Keratinocyte (primary cell): ENCODE measurements around the gene SUN2. TPM values are rescaled to one million over a fixed set of nuclear protein-coding genes. Genes with fewer than 3 reads are reported as not detected.
A peak's percentile ranks its signal among the peaks of the same experiment; 100 is the strongest.

Experiments used
- DNase-seq: peaks from one replicate; pipeline ENCODE4 v3.0.0-alpha.2; 2011; ENCODE audit warnings: low read depth, missing footprints, low spot score
- FAIRE-seq: peaks from 2 replicates; lab custom pipeline; 2011; peaks lifted over from hg19 to GRCh38; lab: Jason Lieb, UNC
- H2AFZ ChIP-seq: 2 replicates; pipeline ENCODE4 v1.6.0; 2012; ENCODE audit warnings: low read length, control low read depth, inconsistent platforms; ENCODE audit not compliant: control insufficient read depth
- H3K27ac ChIP-seq: 2 replicates; pipeline ENCODE4 v1.5.1; 2011; ENCODE audit warnings: low read length; ENCODE audit not compliant: control insufficient read depth, insufficient read depth
- H3K27me3 ChIP-seq: 3 replicates; pipeline ENCODE4 v1.6.0; 2011; ENCODE audit warnings: low read length; ENCODE audit not compliant: control insufficient read depth, insufficient read depth; ENCODE audit errors: extremely low read depth
- H3K36me3 ChIP-seq, 2 experiments: 2 replicates in 1 of 2; 3 replicates in 1 of 2; pipeline ENCODE4 v1.5.1; 2011; ENCODE audit warnings: low read length in 2 of 2, mild to moderate bottlenecking in 1 of 2; ENCODE audit not compliant: control insufficient read depth in 2 of 2, insufficient read depth in 2 of 2; ENCODE audit errors: extremely low read depth in 1 of 2
- H3K4me1 ChIP-seq: 3 replicates; pipeline ENCODE4 v1.5.1; 2011; ENCODE audit warnings: low read length; ENCODE audit not compliant: control insufficient read depth, insufficient read depth; ENCODE audit errors: extremely low read depth
- H3K4me2 ChIP-seq: 3 replicates; pipeline ENCODE4 v1.6.0; 2011; ENCODE audit warnings: low read depth, low read length; ENCODE audit not compliant: control insufficient read depth, insufficient read depth; ENCODE audit errors: extremely low read depth
- H3K4me3 ChIP-seq, 3 experiments: fragments of 200-600 bp in 1 of 3; sonication (generic) in 1 of 3; 2 replicates in 2 of 3; 3 replicates in 1 of 3; pipeline ENCODE4 v1.5.1; 2011 to 2016; ENCODE audit warnings: low read length in 3 of 3, mild to moderate bottlenecking in 3 of 3, control low read depth in 2 of 3, inconsistent platforms in 1 of 3, low read depth in 1 of 3, mixed read lengths in 1 of 3, mixed run types in 1 of 3, moderate library complexity in 1 of 3; ENCODE audit not compliant: control insufficient read depth in 2 of 3, insufficient read depth in 2 of 3; ENCODE audit errors: extremely low read depth in 1 of 3
- H3K79me2 ChIP-seq: 2 replicates; pipeline ENCODE4 v1.6.0; 2012; ENCODE audit warnings: low read length; ENCODE audit not compliant: control insufficient read depth, insufficient read depth
- H3K9ac ChIP-seq: 3 replicates; pipeline ENCODE4 v1.6.0; 2011; ENCODE audit warnings: low read length; ENCODE audit not compliant: control insufficient read depth, insufficient read depth; ENCODE audit errors: extremely low read depth
- H3K9me1 ChIP-seq: 3 replicates; pipeline ENCODE4 v1.6.0; 2011; ENCODE audit warnings: low read length; ENCODE audit not compliant: control insufficient read depth, insufficient read depth; ENCODE audit errors: extremely low read depth
- H3K9me3 ChIP-seq: 2 replicates; pipeline ENCODE4 v1.5.1; 2012; ENCODE audit warnings: low read depth, low read length; ENCODE audit not compliant: control insufficient read depth
- H4K20me1 ChIP-seq: 3 replicates; pipeline ENCODE4 v1.6.0; 2011; ENCODE audit warnings: low read length; ENCODE audit not compliant: control insufficient read depth, insufficient read depth; ENCODE audit errors: extremely low read depth
- EZH2 ChIP-seq: IDR thresholded peaks from one replicate; pipeline ENCODE4 v1.6.1; 2012; ENCODE audit warnings: inconsistent platforms, mild to moderate bottlenecking, low read length, moderate library complexity
- dilution Hi-C: fragments of 300-500 bp; cut with MboI; formaldehyde crosslinking; loops from one replicate; pipeline ENCODE4 v1.7.0; 2020; ENCODE audit warnings: low sequenced_read_pairs; ENCODE audit not compliant: extremely low pct_ligation_motif_present
- polyA plus RNA-seq, 5 experiments: library from polyadenylated mRNA; depleted of rRNA in 3 of 5; stranded (reverse) in 3 of 5; stranded (forward) in 1 of 5; unstranded in 1 of 5; fragments of >200 nt; gene quantifications; 1 replicate in 1 of 5; 2 replicates in 3 of 5; 3 replicates in 1 of 5; pipeline versions ENCODE4 v1.2.1 to v1.2.3, GENCODE V29; 2011 to 2012; ENCODE audit warnings: missing spikeins in 2 of 5, low read depth in 1 of 5, low replicate concordance in 1 of 5
- TF ChIP-seq, protein P1 (sequence below), 3 experiments: IDR thresholded peaks in 1 of 3; conservative IDR thresholded peaks in 1 of 3; optimal IDR thresholded peaks in 1 of 3; 2 replicates in 2 of 3; 3 replicates in 1 of 3; pipeline versions ENCODE3 to v1.5.1; 2011; ENCODE audit warnings: low read length in 3 of 3, mild to moderate bottlenecking in 3 of 3, moderate library complexity in 2 of 3, control low read depth in 1 of 3, inconsistent platforms in 1 of 3; ENCODE audit not compliant: insufficient read depth in 2 of 3; ENCODE audit errors: extremely low read depth in 1 of 3

Gene SUN2
- polyA plus RNA-seq, 1 donor (not counting 4 experiments of a cell fraction or from before 2014, with no cell fraction given): 15.9 TPM

DNA sequence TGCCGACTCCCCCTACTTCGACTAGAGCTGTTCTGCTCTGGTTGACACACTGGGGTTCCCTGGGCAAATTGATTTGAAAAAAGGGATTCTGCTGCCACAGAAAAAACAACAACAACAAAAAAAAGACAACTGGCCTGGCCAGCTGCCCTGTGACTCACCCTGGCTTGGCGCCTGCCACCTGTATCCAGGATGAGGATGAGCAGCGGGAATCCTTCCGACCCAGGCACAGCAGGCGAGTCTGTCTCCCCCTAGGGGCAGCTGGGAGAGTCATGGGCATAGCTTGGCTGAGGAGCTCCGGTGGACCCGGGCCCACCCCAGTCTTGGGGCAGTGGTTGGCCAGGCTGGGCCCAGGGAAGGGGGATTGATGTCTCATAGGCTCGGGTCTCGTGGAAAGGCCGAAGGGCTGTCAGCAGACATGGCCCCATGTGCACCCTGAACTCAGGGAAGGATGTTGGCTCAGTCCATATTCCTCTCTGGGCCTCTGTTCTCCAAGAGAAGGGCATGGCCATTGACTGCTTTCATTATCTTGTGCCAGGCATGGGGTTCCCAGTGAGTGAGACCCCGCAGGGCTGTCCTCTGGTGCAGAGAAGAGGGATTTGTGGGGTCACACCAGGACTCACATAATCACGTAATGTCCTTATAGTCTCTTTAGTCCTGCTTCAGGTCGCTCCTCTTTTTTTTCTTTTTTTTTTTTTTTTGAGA is 10.4 kb upstream of the SUN2 start:
- FAIRE-seq (peak; percentile 66), DNase-seq (no peak)
- Histone ChIP-seq H3K9me1 (no peaks in the 10 kb centered on the region), H3K4me1 (no peaks in the 10 kb centered on the region), H3K9ac (no peak overlapping the region), H3K36me3 (no peaks in the 10 kb centered on the region), H3K9me3 (no peaks in the 10 kb centered on the region), H2AFZ (no peak overlapping the region), H3K27ac (no peak overlapping the region), H3K4me2 (no peak overlapping the region), H3K4me3 (no peak overlapping the region), H3K27me3 (peaks cover 11% of the 10 kb centered on the region), H4K20me1 (peaks cover 4% of the 10 kb centered on the region), H3K79me2 (no peaks in the 10 kb centered on the region)
- TF ChIP-seq, protein P1, sequence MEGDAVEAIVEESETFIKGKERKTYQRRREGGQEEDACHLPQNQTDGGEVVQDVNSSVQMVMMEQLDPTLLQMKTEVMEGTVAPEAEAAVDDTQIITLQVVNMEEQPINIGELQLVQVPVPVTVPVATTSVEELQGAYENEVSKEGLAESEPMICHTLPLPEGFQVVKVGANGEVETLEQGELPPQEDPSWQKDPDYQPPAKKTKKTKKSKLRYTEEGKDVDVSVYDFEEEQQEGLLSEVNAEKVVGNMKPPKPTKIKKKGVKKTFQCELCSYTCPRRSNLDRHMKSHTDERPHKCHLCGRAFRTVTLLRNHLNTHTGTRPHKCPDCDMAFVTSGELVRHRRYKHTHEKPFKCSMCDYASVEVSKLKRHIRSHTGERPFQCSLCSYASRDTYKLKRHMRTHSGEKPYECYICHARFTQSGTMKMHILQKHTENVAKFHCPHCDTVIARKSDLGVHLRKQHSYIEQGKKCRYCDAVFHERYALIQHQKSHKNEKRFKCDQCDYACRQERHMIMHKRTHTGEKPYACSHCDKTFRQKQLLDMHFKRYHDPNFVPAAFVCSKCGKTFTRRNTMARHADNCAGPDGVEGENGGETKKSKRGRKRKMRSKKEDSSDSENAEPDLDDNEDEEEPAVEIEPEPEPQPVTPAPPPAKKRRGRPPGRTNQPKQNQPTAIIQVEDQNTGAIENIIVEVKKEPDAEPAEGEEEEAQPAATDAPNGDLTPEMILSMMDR (optimal IDR thresholded peaks at IDR 0.05 in 1 of 3, IDR thresholded peaks at IDR 0.05 in 1 of 3, conservative IDR thresholded peaks at IDR 0.05 in 1 of 3; ENCODE audit: extremely low read depth in 1 of 3, insufficient read depth in 2 of 3, low read length in 3 of 3): peak; percentile 95 to 98 (median 96)
- no peak for TF ChIP-seq EZH2
- dilution Hi-C loops: no loop called here

DNA sequence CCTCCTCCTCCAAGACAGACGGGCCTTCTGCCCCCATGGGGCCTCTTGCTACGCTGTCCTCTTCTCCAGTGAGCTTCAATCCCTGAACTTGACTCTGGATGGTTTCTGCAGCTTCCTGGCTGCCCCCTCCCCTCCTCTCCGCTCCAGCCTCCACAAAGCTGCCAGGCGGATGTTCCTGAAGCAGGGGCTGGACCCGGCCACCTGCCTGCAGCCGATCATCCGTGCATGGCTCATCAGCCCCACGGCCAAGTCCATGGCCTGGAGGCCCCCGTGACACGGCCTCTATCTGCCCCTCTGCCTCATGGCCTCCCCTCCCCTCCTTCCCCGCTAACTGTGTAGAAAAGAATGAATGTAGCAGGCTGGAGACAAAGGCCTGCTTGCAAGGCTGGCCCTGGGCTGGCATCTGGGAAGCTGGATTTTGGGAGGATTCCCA is 6.8 kb upstream of the SUN2 start:
- dilution Hi-C loops: no loop called here
- H3K79me2 ChIP-seq: no peaks in the 10 kb centered on the region
- peaks cover 4% of the 10 kb centered on the region for H4K20me1 ChIP-seq
- no peak for DNase-seq
- TF ChIP-seq EZH2: no peak
- TF ChIP-seq, protein P1 (optimal IDR thresholded peaks at IDR 0.05 in 1 of 3, IDR thresholded peaks at IDR 0.05 in 1 of 3, conservative IDR thresholded peaks at IDR 0.05 in 1 of 3; ENCODE audit: extremely low read depth in 1 of 3, insufficient read depth in 2 of 3, low read length in 3 of 3): no peak
- H2AFZ ChIP-seq: no peak overlapping the region
- no peak overlapping the region for H3K4me2 ChIP-seq
- peaks cover 10% of the 10 kb centered on the region for H3K27me3 ChIP-seq
- no peak overlapping the region for H3K27ac ChIP-seq
- no peaks in the 10 kb centered on the region for H3K9me3 ChIP-seq
- no peak overlapping the region for H3K4me3 ChIP-seq
- no peak overlapping the region for H3K9ac ChIP-seq
- H3K36me3 ChIP-seq: no peaks in the 10 kb centered on the region
- H3K4me1 ChIP-seq: no peaks in the 10 kb centered on the region
- no peaks in the 10 kb centered on the region for H3K9me1 ChIP-seq
- FAIRE-seq: no peak
